Stimulated activated naive CD8-positive, alpha-beta T cell treated with anti-CD3 and anti-CD28 coated beads, Interleukin-15, amount 100 ng/mL, for 72 hours (primary cell): Measurements from ENCODE around the gene ZNF37A.
"Not testable (repeated sequence)": the region's sequence is repeated elsewhere in the genome, so short reads cannot be mapped to it uniquely, and the experiment has no call there.

Experiments used
- ATAC-seq: fragments of 150-1000 bp; cut with Tn5 transposase; 2 replicates; pipeline ENCODE4 v1.10.0; 2021; ENCODE audit warnings: mild to moderate bottlenecking, moderate library complexity
- DNase-seq, 2 donors: peaks; one replicate each; pipeline ENCODE4 v3.0.0; 2021 to 2022
- H3K27ac Mint-ChIP-seq, 2 donors: one replicate each; pipeline ENCODE4 v1.8.0; 2022; ENCODE audit warnings: mild to moderate bottlenecking in 2 of 2, mixed read lengths in 2 of 2, moderate library complexity in 2 of 2
- H3K27me3 Mint-ChIP-seq: one replicate; pipeline ENCODE4 v1.8.0; 2022; ENCODE audit warnings: mixed read lengths
- H3K4me1 Mint-ChIP-seq: one replicate; pipeline ENCODE4 v1.8.0; 2022; ENCODE audit warnings: mild to moderate bottlenecking, mixed read lengths
- H3K4me3 Mint-ChIP-seq, 2 donors: one replicate each; pipeline ENCODE4 v1.8.0; 2022; ENCODE audit warnings: mild to moderate bottlenecking in 2 of 2, mixed read lengths in 2 of 2, moderate library complexity in 1 of 2
- H3K9me3 Mint-ChIP-seq, 2 donors: one replicate each; pipeline ENCODE4 v1.8.0; 2022; ENCODE audit warnings: mixed read lengths in 2 of 2

ZNF37A gene

GRCh38 chr10:38118072-38118807, 24.1 kb downstream of the ZNF37A start:
- H3K27ac Mint-ChIP-seq = no peak overlapping the region
- peaks cover 50 to 59% of the 10 kb centered on the region in 2 donors for H3K9me3 Mint-ChIP-seq

DNA sequence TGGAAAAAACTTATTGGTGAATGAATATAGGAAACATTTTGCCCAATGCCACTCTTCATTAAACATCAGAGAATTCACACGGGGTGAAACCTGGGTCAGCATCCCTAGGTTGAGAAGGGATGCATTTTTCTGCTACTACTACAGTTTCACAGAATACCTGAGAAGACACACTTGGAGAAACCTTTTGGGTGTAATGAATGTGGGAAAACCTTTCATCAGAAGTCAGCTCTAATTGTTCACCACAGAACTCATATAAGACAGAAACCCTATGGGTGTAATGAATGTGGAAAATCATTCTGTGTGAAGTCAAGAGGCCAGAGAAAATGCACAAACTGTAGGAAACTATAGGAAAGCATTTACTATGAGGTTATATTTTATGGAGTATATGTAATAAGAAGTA, 24.9 kb downstream of the ZNF37A start:
- Mint-ChIP-seq H3K27ac (no peak overlapping the region), H3K9me3 (peaks cover 49 to 60% of the 10 kb centered on the region in 2 donors), H3K27me3 (no peaks in the 10 kb centered on the region), H3K4me1 (no peaks in the 10 kb centered on the region), H3K4me3 (no peak overlapping the region)
- DNase-seq (no peak), ATAC-seq (no peak)

More at GRCh38 chr10:38118072-38118807, 24.1 kb downstream of the ZNF37A start:
- Mint-ChIP-seq H3K4me3 (no peak overlapping the region), H3K27me3 (no peaks in the 10 kb centered on the region), H3K4me1 (no peaks in the 10 kb centered on the region)
- ATAC-seq (no peak), DNase-seq (no peak)

DNA sequence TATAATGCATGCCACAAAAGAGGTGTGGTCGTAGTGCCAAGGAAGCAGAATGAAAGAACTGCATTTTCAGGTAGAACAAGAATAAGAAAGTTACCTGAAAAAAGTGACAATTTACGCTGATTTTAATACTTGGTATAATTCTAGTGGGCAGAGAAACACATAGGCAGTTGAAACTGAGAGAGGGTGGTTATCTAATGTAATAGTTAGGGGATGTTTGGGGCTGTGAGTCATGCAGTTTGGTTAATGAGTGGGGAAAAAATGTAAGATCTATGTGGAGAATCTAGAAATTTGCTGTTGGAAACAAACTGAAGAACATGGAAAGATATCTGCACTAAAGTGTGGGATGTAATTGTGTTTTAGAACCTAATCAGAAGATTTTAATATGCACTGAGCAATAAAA, 33.7 kb downstream of the ZNF37A start:
- H3K27me3 Mint-ChIP-seq = no peaks in the 10 kb centered on the region
- DNase-seq (no peak), ATAC-seq (peak; percentile 53)
- no peaks in the 10 kb centered on the region for H3K4me1 Mint-ChIP-seq
- peaks cover 72 to 76% of the 10 kb centered on the region in 2 donors for H3K9me3 Mint-ChIP-seq
- H3K4me3 Mint-ChIP-seq = no peak overlapping the region
- H3K27ac Mint-ChIP-seq = no peak overlapping the region

GRCh38 chr10:38143587-38143986, 49.5 kb downstream of the ZNF37A start:
- no peak for ATAC-seq
- H3K9me3 Mint-ChIP-seq = peaks cover 24 to 31% of the 10 kb centered on the region in 2 donors

DNA sequence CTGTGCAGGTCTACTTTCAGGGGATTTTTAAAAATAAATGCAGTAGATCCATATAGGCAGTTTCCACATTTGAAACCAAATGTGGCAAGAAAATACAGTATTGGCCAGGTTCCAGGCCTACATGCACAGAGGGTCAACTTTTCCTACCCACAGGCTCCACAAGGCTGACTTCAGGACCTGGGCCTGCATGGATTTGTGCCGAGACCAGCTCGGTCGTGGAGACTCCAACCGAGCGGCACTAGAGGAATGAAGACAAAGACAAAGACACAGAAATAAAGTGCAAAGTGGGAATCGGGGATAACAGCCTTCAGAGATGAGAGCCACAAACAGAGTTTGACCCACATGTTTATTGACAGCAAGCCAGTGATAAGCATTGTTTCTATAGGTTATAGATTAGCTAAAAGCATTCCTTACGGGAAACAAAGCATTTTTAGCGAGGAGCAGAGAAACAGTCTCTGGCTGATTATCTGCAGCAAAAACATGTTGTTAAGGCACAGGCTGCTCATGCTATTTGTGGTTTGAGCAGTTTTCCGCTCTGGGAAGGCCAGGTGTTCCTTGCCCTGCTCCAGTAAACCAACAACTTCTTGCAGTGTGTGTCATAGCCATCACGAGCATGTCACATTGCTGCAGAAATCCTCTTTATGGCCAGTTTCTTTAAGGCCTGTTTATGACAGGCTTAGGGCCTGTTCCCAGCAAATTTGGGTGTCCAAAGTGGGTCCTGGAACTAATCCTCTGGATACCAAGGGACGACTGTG, 52.6 kb downstream of the ZNF37A start:
- no peak overlapping the region for H3K4me3 Mint-ChIP-seq
- H3K27me3 Mint-ChIP-seq = no peaks in the 10 kb centered on the region
- ATAC-seq (no peak), DNase-seq (no peak)
- peaks cover 22 to 31% of the 10 kb centered on the region in 2 donors for H3K9me3 Mint-ChIP-seq
- H3K27ac Mint-ChIP-seq = no peak overlapping the region
- no peaks in the 10 kb centered on the region for H3K4me1 Mint-ChIP-seq

More at GRCh38 chr10:38143587-38143986, 49.5 kb downstream of the ZNF37A start:
- H3K27me3 Mint-ChIP-seq = no peaks in the 10 kb centered on the region
- H3K4me1 Mint-ChIP-seq = no peaks in the 10 kb centered on the region
- no peak overlapping the region for H3K4me3 Mint-ChIP-seq
- DNase-seq = no peak
- H3K27ac Mint-ChIP-seq = no peak overlapping the region

GRCh38 chr10:38147686-38148085, 53.5 kb downstream of the ZNF37A start:
- Mint-ChIP-seq H3K27me3 (no peaks in the 10 kb centered on the region), H3K9me3 (peaks cover 20 to 31% of the 10 kb centered on the region in 2 donors), H3K27ac (no peak overlapping the region), H3K4me3 (no peak overlapping the region), H3K4me1 (no peaks in the 10 kb centered on the region)
- DNase-seq (no peak), ATAC-seq (no peak)

DNA sequence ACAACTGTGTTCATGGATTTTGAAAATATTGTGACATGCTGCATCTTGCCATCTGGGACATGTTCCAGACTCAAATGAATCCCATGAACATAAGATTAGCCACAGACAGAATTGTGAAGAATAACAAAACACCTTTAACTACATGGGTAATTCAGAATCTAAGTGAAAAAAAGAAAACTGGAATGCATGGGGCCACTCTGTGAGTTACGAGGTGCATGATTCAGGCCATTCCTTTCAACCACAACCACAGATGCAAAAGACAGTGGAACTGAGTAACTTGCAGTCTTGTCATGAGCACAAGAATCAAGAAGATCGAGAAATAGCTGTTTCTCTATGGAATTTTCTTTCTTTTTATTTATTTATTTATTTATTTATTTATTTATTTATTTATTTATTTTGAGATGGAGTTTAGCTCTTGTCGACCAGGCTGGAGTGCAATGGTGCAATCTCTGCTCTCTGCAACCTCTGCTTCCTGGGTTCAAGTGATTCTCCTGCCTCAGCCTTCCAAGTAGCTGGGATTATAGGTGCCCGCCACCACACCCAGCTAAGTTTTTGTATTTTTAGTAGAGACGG, 56.8 kb downstream of the ZNF37A start:
- not testable (repeated sequence) for H3K4me1 Mint-ChIP-seq, H3K27me3 Mint-ChIP-seq, H3K4me3 Mint-ChIP-seq, ATAC-seq, DNase-seq, H3K27ac Mint-ChIP-seq
- peaks cover 12 to 39% of the 10 kb centered on the region in 2 donors for H3K9me3 Mint-ChIP-seq

DNA sequence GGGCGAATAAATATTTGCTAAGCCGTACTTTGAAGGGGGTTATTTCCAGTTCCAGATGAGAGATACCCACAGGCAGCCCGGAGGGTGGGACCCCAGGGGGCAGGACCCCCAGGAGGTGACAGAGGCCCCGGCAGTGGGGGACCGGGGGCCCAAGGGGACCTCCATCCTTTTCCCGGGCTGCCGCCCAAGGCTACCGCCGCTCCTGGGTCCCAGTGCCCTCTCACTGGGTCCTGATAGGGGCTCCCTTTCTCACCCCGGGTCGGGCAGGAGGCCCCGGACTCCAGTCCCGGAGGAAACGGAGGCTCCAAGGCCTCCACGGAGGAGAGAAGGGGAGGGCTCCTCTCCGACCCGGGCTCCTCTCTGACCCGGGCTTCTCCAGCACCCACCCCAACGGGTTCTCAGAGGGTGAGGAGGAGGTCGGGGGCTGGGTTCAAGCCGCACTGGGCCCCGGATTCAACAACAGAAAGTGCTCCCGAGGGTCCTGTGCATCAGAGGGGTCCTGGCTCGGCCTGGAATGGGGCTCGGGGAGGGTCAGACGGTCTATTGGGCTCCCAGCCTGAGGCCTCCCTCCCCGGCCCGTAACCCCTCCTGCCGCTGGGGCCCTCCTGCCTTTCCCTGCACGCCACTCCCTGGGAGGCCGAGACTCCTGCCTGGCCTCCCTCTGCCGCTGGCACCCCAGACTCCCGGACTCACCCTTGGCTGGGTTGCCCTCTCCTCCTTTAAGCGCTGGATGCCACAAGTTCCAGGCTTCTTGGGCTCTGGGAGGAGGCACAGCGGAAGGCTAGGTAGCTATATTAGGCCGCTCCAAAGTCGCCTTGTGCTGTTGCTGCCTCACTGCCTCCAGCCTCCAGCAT, 62.5 kb downstream of the ZNF37A start:
- ATAC-seq = peak; percentile 31
- no peak overlapping the region for H3K4me3 Mint-ChIP-seq
- no peak for DNase-seq

DNA sequence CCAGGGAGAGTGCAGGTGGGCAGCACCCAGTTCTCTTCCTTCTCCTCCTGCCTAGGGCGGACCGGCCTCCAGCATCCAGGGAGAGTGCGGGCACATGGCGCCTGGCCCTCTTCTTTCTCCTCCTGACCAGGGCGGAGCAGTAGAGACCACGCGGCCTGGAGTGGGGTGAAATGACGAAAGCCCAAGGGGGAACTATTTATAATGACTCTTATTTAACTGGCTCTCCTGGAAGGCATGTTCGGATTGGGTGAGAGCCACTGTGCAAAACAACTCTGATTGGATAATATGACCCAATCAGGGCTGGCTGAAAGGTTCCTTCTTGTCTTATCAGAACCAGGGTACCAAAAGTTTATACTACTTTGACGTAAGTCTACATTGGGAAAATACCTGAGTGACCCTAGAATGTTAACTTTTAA, 63.1 kb downstream of the ZNF37A start:
- peaks cover 10 to 40% of the 10 kb centered on the region in 2 donors for H3K9me3 Mint-ChIP-seq

More for the DNA sequence above, 62.5 kb downstream of the ZNF37A start:
- H3K4me1 Mint-ChIP-seq = no peaks in the 10 kb centered on the region
- H3K27me3 Mint-ChIP-seq = no peaks in the 10 kb centered on the region
- no peak overlapping the region for H3K27ac Mint-ChIP-seq
- peaks cover 10 to 40% of the 10 kb centered on the region in 2 donors for H3K9me3 Mint-ChIP-seq

DNA sequence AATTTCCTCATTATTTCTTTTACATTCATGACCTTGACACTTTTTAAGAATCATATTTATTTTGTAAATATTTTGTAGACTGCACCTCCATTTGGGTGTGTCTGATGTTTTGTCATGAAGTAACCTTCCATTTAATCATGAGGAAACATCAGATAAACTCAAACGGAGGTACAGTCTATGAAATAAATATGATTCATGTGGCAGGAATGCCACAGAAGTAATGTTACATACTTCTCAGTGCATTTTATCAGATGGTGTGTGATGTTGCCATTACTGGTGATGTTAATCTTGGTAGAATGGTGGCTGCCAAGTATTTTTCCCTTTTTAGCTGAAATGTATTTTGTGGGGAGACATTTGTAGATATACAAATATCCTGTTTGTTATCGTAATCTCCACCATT, 64.9 kb downstream of the ZNF37A start:
- H3K4me1 Mint-ChIP-seq = no peaks in the 10 kb centered on the region
- H3K27ac Mint-ChIP-seq = no peak overlapping the region
- DNase-seq (no peak), ATAC-seq (no peak)
- no peak overlapping the region for H3K4me3 Mint-ChIP-seq
- peaks cover 14 to 40% of the 10 kb centered on the region in 2 donors for H3K9me3 Mint-ChIP-seq
- no peaks in the 10 kb centered on the region for H3K27me3 Mint-ChIP-seq

More for the DNA sequence above, 63.1 kb downstream of the ZNF37A start:
- Mint-ChIP-seq H3K4me1 (no peaks in the 10 kb centered on the region), H3K27ac (no peak overlapping the region), H3K4me3 (no peak overlapping the region), H3K27me3 (no peaks in the 10 kb centered on the region)
- no peak for DNase-seq
- no peak for ATAC-seq

- DNase-seq = no peak
- no peak overlapping the region for H3K4me3 Mint-ChIP-seq
- peaks cover 14 to 28% of the 10 kb centered on the region in 2 donors for H3K9me3 Mint-ChIP-seq
- no peaks in the 10 kb centered on the region for H3K4me1 Mint-ChIP-seq
- no peaks in the 10 kb centered on the region for H3K27me3 Mint-ChIP-seq
- peak overlapping the region in 1 of 2 donors; percentile 66 for H3K27ac Mint-ChIP-seq
- no peak for ATAC-seq
Measured at GRCh38 chr10:38163617-38164016, 69.5 kb downstream of the ZNF37A start.

DNA sequence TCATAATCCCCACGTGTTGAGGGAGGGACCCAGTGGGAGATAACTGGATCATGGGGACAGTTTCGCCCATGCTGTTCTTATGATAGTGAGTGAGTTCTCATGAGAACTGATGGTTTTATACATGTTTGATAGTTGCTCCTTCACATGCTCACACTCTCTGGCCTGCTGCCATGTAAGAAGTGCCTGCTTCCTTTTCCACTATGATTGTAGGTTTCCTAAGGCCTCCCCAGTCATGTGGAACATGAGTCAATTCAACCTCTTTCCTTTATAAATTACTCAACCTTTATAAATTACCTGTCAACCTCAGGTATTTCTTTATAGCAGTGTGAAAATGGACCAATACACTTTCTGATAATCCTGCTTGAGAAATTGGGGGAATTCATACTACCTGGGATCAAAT, 80.2 kb downstream of the ZNF37A start:
- peaks cover 5 to 13% of the 10 kb centered on the region in 2 donors for H3K9me3 Mint-ChIP-seq
- H3K27me3 Mint-ChIP-seq = peaks cover 7% of the 10 kb centered on the region
- no peak for DNase-seq

GRCh38 chr10:38184477-38184876, 90.3 kb downstream of the ZNF37A start:
- no peak for ATAC-seq
- no peak overlapping the region for H3K27ac Mint-ChIP-seq
- peaks cover 13 to 22% of the 10 kb centered on the region in 2 donors for H3K9me3 Mint-ChIP-seq
- H3K27me3 Mint-ChIP-seq = no peaks in the 10 kb centered on the region
- no peaks in the 10 kb centered on the region for H3K4me1 Mint-ChIP-seq
- no peak overlapping the region for H3K4me3 Mint-ChIP-seq
- DNase-seq = no peak

More for the DNA sequence above, 80.2 kb downstream of the ZNF37A start:
- Mint-ChIP-seq H3K27ac (no peak overlapping the region), H3K4me1 (no peaks in the 10 kb centered on the region), H3K4me3 (no peak overlapping the region)
- ATAC-seq = no peak
